Measurements from ENCODE around the gene REPS2.

- TF ChIP-seq, protein P1, sequence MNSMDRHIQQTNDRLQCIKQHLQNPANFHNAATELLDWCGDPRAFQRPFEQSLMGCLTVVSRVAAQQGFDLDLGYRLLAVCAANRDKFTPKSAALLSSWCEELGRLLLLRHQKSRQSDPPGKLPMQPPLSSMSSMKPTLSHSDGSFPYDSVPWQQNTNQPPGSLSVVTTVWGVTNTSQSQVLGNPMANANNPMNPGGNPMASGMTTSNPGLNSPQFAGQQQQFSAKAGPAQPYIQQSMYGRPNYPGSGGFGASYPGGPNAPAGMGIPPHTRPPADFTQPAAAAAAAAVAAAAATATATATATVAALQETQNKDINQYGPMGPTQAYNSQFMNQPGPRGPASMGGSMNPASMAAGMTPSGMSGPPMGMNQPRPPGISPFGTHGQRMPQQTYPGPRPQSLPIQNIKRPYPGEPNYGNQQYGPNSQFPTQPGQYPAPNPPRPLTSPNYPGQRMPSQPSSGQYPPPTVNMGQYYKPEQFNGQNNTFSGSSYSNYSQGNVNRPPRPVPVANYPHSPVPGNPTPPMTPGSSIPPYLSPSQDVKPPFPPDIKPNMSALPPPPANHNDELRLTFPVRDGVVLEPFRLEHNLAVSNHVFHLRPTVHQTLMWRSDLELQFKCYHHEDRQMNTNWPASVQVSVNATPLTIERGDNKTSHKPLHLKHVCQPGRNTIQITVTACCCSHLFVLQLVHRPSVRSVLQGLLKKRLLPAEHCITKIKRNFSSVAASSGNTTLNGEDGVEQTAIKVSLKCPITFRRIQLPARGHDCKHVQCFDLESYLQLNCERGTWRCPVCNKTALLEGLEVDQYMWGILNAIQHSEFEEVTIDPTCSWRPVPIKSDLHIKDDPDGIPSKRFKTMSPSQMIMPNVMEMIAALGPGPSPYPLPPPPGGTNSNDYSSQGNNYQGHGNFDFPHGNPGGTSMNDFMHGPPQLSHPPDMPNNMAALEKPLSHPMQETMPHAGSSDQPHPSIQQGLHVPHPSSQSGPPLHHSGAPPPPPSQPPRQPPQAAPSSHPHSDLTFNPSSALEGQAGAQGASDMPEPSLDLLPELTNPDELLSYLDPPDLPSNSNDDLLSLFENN (IDR thresholded peaks at IDR 0.05; ENCODE audit: low read depth in 2 of 2, low read length in 2 of 2), result no peak
- no peak for TF ChIP-seq ATF2 (CRISPR knock-in tag; IDR thresholded peaks at IDR 0.05)
- no peak for TF ChIP-seq IRF1 (CRISPR knock-in tag; IDR thresholded peaks at IDR 0.05; ENCODE audit: borderline replicate concordance)
- no peak for TF ChIP-seq KLF13 (tag; IDR thresholded peaks at IDR 0.05; ENCODE audit: borderline replicate concordance, low read depth)
- TF ChIP-seq ZNF561 (CRISPR knock-in tag; conservative IDR thresholded peaks at IDR 0.05), result no peak
- no peak for TF ChIP-seq ZNF133 (CRISPR knock-in tag; IDR thresholded peaks at IDR 0.05)
- TF ChIP-seq ZNF780A (CRISPR knock-in tag; IDR thresholded peaks at IDR 0.05), result no peak
- no peak for TF ChIP-seq CTCF (IDR thresholded peaks at IDR 0.05 in 2 of 3, conservative IDR thresholded peaks at IDR 0.05 in 1 of 3; ENCODE audit: insufficient read depth in 2 of 3, low read depth in 1 of 3, low read length in 3 of 3)
- TF ChIP-seq SP1 (CRISPR knock-in tag; IDR thresholded peaks at IDR 0.05), result no peak
- no peak for TF ChIP-seq RFX1 (IDR thresholded peaks at IDR 0.05)
- TF ChIP-seq GABPB1 (CRISPR knock-in tag; IDR thresholded peaks at IDR 0.05), result no peak
Observed at GRCh38 chrX:16978193-16978984, 31.9 kb downstream of the REPS2 start.
